Right hindlimb (tissue), 1 donor: ENCODE measurements around the gene DEUP1.
"Not testable (repeated sequence)": the region's sequence is repeated elsewhere in the genome, so short reads cannot be mapped to it uniquely, and the experiment has no call there.

ENCODE experiments used
- DNase-seq: peaks from one replicate; pipeline ENCODE4 v3.0.0-alpha.2; 2018

The DEUP1 gene

DNA sequence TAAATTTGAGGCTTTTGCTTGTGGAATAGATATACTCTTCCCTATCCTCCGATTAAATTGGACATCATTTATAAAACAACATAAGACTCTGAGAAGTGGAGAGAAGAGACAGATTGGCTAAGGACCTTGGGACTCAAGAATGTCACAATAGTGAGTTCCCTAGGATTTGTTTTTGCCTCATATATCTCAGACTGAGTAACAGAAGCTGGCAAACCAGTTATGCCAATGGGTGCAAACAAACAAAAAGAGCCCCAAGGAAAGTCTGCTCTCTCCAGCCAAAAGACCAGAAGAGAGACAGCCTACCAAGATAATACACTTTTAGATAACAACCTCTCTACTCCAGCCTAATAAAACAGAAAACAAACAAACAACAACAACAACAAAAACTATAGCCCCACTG lies 28.9 kb downstream of the DEUP1 start:
- DNase-seq = no peak

DNA sequence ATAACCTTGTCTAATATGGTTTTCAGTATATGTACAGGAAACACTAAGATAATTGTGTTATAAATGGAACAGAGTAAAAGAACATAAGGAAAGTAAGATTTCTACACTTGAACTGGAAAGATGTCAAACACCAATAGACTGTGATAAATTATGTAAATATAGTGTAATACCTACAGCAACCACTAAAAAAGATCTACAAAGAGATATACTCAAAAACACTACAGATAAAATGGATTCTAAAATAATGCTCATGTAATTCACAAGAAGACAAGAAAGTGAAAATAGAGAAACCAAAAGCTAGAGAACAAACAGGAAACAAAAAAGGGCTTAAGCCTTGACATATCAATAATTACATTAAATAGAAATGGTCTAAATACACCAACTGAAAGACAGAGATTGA lies 30.9 kb downstream of the DEUP1 start:
- DNase-seq = no peak

GRCh38 chr11:93368022-93368421 lies 37.5 kb downstream of the DEUP1 start:
- no peak for DNase-seq

- no peak for DNase-seq
These were observed 39.7 kb downstream of the DEUP1 start for GRCh38 chr11:93370260-93370659.

- DNase-seq = no peak
These were observed 59.2 kb downstream of the DEUP1 start for GRCh38 chr11:93389737-93390136.

DNA sequence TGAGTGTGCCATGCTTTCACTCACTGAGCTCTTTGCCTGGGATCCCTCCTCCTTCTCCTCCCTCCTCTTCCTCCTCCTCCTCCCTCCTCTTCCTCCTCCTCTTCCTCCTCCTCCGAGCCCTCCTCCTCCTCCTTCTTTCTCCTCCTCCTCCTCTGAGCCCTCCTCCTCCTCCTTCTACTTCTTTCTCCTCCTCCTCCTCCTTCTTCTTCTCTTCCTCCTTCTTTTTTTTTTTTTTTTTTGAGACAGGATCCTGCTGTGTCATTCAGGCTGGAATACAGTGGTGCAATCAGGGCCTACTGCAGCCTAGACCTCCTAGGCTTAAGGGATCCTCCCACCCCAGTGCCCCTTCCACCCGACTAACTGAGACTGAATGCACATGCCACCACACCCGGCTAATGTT lies 62.3 kb downstream of the DEUP1 start:
- DNase-seq = no peak

- DNase-seq = no peak
These were observed 62.8 kb downstream of the DEUP1 start for GRCh38 chr11:93393386-93393785.

GRCh38 chr11:93394488-93394887 lies 63.9 kb downstream of the DEUP1 start:
- DNase-seq = no peak

DNA sequence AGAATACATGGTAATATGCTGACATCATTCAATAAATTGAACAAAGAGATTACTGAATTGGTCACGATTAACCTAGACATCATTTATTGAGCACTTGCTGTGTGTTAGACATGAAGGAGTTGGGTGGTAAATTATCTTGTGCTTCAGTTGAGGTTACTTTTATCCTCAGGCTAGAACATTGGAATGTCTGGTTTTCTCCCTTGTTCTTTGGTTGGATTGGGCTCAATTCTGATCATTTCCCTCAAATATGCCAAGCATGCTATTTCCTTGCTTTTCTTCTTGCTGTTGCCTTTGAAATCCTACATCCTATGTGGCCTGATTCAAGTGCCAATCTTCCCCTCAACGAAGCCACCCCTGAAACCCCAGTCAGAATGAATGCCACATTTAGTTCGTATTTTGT lies 65.8 kb downstream of the DEUP1 start:
- DNase-seq = no peak

DNA sequence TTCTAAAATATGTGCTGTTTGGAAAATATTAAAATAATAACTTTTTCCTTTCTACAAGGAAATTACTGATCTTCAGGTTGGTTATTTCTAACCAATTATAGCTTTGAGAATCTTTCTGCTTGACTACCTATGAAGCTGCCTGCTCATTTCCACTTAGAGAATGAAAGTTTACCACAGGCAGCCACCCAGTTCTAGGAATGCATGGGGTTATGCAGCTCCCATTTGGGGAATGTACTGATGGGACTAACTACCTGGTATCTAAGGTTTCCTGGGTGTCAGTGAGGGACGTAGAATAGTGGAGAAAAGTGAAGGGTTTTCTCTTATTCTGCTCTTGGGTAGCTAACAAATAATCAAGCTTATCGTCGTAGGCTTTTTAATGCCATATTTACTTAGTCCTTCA lies 73.4 kb downstream of the DEUP1 start:
- no peak for DNase-seq

GRCh38 chr11:93407777-93408401 lies 77.3 kb downstream of the DEUP1 start:
- no peak for DNase-seq

DNA sequence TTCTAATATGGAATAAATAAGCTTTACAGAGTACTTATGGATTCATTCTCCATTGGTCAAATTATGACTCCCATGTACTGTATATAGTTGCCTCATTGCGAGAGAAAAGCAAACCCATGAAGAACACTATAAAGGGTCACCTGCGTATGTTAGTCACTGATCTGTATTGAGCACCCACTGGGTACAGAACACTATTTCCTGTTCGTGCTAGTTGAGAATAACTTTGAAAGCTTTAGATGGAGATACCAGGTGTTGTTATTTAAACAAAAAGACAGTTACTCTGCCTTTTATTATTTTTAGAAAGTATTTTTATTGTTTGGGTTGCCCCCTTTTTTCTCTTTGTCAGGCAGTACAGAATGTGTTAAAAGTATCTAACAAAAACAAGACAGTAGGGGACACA lies 79.9 kb downstream of the DEUP1 start:
- no peak for DNase-seq

- DNase-seq = no peak
These were observed 81.2 kb downstream of the DEUP1 start for GRCh38 chr11:93411705-93412104.

GRCh38 chr11:93432247-93432646 lies 101.7 kb downstream of the DEUP1 start:
- DNase-seq = no peak

DNA sequence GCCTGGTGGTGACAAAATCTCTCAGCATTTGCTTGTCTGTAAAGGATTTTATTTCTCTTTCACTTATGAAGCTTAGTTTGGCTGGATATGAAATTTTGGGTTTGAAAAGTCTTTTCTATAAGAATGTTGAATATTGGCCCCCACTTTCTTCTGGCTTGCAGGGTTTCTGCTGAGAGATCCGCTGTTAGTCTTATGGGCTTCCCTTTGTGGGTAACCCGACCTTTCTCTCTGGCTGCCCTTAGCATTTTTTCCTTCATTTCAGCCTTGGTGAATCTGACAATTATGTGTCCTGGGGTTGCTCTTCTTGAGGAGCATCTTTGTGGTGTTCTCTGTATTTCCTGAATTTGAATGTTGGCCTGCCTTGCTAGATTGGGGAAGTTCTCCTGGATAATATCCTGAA lies 112.7 kb downstream of the DEUP1 start:
- DNase-seq = not testable (repeated sequence)

- DNase-seq = no peak
These were observed 114.1 kb downstream of the DEUP1 start for GRCh38 chr11:93444617-93445073.

DNA sequence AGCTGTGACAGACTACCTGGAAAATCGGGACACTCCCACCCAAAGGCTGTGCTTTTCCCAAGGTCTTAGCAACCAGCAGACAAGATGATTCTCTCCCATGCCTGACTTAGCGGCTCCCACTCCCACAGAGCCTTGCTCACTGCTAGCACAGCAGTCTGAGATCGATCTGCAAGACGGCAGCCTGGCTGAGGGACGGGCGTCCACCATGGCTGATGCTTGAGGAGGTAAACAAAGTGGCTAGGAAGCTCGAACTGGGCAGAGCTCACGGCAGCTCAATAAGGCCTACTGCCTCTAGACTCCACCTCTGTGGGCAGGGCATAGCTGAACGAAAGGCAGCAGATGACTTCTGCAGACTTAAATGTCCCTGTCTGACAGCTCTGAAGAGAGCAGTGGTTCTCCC lies 127.7 kb downstream of the DEUP1 start:
- no peak for DNase-seq

- not testable (repeated sequence) for DNase-seq
These were observed 133.1 kb downstream of the DEUP1 start for GRCh38 chr11:93463666-93464065.

- no peak for DNase-seq
These were observed 134.5 kb downstream of the DEUP1 start for GRCh38 chr11:93464927-93465540.

- no peak for DNase-seq
These were observed 136.5 kb downstream of the DEUP1 start for GRCh38 chr11:93467054-93467453.

GRCh38 chr11:93468290-93468689 lies 137.7 kb downstream of the DEUP1 start:
- no peak for DNase-seq

- no peak for DNase-seq
These were observed 143.6 kb downstream of the DEUP1 start for GRCh38 chr11:93474123-93474522.

DNA sequence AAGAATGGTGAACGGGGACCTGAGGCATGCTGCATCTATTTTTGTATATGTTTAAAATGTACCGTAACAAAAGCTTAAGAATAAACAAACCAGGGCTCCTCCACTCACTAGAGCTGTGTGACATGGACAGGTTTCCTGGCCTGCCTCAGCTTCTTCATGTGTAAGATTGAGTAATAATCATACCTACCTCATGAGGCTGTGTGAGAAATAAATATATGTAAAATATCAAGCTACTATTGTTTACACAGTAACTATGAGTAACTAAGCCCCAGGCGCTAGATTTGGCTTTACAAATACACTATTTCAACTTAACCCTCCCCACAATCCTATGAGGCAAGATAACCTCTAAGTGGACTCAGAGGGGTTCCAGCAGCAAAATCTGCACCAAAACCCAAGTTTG lies 146.3 kb downstream of the DEUP1 start:
- no peak for DNase-seq

DNA sequence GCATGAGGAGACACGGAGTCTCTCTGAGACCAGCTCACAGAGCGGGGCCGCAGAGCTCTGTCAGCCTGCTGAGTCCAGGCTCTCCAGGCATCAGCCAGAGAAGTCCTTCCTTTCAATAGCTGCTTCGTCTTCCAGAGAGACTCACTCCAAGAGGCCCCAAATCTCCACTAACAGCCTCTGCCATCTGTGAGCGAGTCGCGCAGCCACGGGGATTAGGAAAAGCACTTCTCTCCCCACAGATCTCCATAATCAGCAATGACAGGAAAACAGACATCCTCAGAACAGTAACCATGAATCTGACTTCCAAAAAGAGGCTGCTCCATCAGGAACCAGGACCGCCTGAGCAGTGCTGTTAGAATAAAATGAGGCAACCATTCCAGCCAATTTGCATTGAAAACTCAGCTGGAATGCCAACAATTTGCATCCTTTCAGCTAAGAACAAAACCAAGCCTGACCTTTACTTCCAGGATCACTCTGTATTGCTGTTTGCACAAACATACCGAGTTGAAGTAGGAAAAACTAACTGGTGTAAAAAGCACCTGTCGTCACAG lies 147.2 kb downstream of the DEUP1 start:
- DNase-seq = no peak

DNA sequence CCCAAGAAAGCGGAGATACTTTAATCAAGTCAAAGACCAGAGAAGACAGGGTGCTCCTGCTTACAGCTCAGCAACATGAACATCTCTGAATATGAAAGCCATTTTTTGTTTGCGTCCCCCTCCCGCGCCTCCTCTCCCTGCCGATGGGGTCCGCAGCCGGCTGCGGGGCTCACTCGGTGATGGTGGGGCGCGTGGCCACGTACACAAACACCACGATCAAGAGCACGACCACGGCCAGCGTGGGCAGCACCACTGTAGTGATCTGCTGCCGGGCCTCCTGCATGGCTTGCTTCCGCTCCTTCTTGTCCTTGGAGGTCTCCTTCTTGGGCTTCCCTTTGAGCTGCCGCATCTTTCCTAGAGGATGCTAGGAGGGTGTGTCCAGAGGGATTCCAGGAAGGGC lies 148.3 kb downstream of the DEUP1 start:
- no peak for DNase-seq
